HCT116 (cell line): Measurements from ENCODE around the gene KLK5. TPM values are rescaled to one million over a fixed set of nuclear protein-coding genes. Genes with fewer than 3 reads are reported as not detected.

ENCODE experiments used
- ATAC-seq: fragments of 200-7000 bp; cut with Tn5 transposase; 2 replicates; pipeline ENCODE4 v1.9.1; 2020; ENCODE audit warnings: mild to moderate bottlenecking, moderate library complexity
- BruUV-seq: library from RNA; stranded (reverse); fragments of 400-500 nt; replicated peaks from 2 replicates; lab custom pipeline; 2021; lab: Mats Ljungman, UMichigan
- CTCF ChIA-PET: fragments of 300-600 bp; sonication (Branson Sonifier 250); formaldehyde crosslinking; loops from one replicate; lab custom pipeline; 2021; ENCODE audit warnings: antibody characterized with exemption; lab: Charles Lee
- POLR2A ChIA-PET: fragments of 300-600, 350-600 bp; sonication (Branson Sonifier 250); formaldehyde crosslinking; loops from one replicate; lab custom pipeline; 2021; ENCODE audit warnings: antibody characterized with exemption; lab: Charles Lee
- RAD21 ChIA-PET, 2 experiments: fragments of 300-600 bp; sonication (Branson Sonifier 250); formaldehyde crosslinking; loops; one replicate each; lab custom pipeline; 2023; ENCODE audit warnings: low total read pairs in 2 of 2; ENCODE audit not compliant: uncharacterized antibody in 2 of 2, unreplicated experiment in 2 of 2, low non-redundant PET in 1 of 2; lab: Charles Lee
- DNase-seq: peaks from one replicate; pipeline ENCODE4 v3.0.0-alpha.2; 2010; ENCODE audit warnings: low read depth, low spot score
- H2AFZ ChIP-seq: fragments of 200-600 bp; shearing (Covaris generic), sonication (generic); 2 replicates; pipeline ENCODE4 v1.6.1; 2017; ENCODE audit warnings: low read depth, mixed run types, mixed read lengths, antibody characterized with exemption, low read length; ENCODE audit not compliant: poor library complexity, severe bottlenecking
- H3K27ac ChIP-seq: 2 replicates; pipeline ENCODE4 v1.5.1; 2012; ENCODE audit warnings: low read depth, low read length
- H3K27me3 ChIP-seq: fragments of 200-600 bp; sonication (generic); 2 replicates; pipeline ENCODE4 v1.6.1; 2016; ENCODE audit warnings: mixed run types, low read length, mixed read lengths; ENCODE audit not compliant: insufficient read depth
- H3K36me3 ChIP-seq, 2 experiments: fragments of 200-500 bp in 1 of 2; fragments of 200-600 bp in 1 of 2; sonication (Bioruptor generic) in 1 of 2; sonication (generic) in 1 of 2; 2 replicates each; pipeline versions ENCODE4 v1.5.1 to v1.6.1; 2014 to 2016; ENCODE audit warnings: low read length in 2 of 2, inconsistent platforms in 1 of 2, mixed read lengths in 1 of 2, mixed run types in 1 of 2; ENCODE audit not compliant: insufficient read depth in 2 of 2, control insufficient read depth in 1 of 2
- H3K4me1 ChIP-seq, 2 experiments: fragments of 200-600 bp in 1 of 2; sonication (generic) in 1 of 2; 2 replicates each; pipeline versions ENCODE4 v1.5.1 to v1.6.1; 2012 to 2017; ENCODE audit warnings: low read length in 2 of 2, inconsistent platforms in 1 of 2, mild to moderate bottlenecking in 1 of 2, mixed read lengths in 1 of 2, mixed run types in 1 of 2, moderate library complexity in 1 of 2; ENCODE audit not compliant: insufficient read depth in 2 of 2, control insufficient read depth in 1 of 2
- H3K4me2 ChIP-seq: fragments of 200-600 bp; sonication (generic); 2 replicates; pipeline ENCODE4 v1.6.1; 2017; ENCODE audit warnings: mixed run types, low read length, mixed read lengths
- H3K4me3 ChIP-seq, 2 experiments: fragments of 200-600 bp in 1 of 2; sonication (generic) in 1 of 2; replicated peaks in 1 of 2; 2 replicates each; pipeline ENCODE4 v1.5.1; 2011 to 2016; ENCODE audit warnings: low read length in 2 of 2, control low read depth in 1 of 2, low read depth in 1 of 2, mild to moderate bottlenecking in 1 of 2, mixed read lengths in 1 of 2, mixed run types in 1 of 2
- H3K79me2 ChIP-seq: fragments of 200-600 bp; sonication (generic); 2 replicates; pipeline ENCODE4 v1.6.1; 2017; ENCODE audit warnings: mild to moderate bottlenecking, mixed run types, low read length, moderate library complexity, mixed read lengths; ENCODE audit not compliant: insufficient read depth
- H3K9ac ChIP-seq: fragments of 200-600 bp; sonication (generic); 2 replicates; pipeline ENCODE4 v1.6.1; 2016; ENCODE audit warnings: low read length, mixed read lengths
- H3K9me2 ChIP-seq: fragments of 200-600 bp; sonication (generic), shearing (Covaris generic); 2 replicates; pipeline ENCODE4 v1.6.1; 2017; ENCODE audit warnings: mixed run types, mild to moderate bottlenecking, moderate library complexity; ENCODE audit not compliant: insufficient read depth
- H3K9me3 ChIP-seq, 2 experiments: fragments of 200-500 bp in 1 of 2; fragments of 200-600 bp in 1 of 2; sonication (Bioruptor generic) in 1 of 2; sonication (generic) in 1 of 2; 2 replicates each; pipeline ENCODE4 v1.6.1; 2014 to 2017; ENCODE audit warnings: low read length in 2 of 2, mixed read lengths in 2 of 2, inconsistent platforms in 1 of 2, low read depth in 1 of 2, mild to moderate bottlenecking in 1 of 2, mixed run types in 1 of 2, moderate library complexity in 1 of 2; ENCODE audit not compliant: control insufficient read depth in 1 of 2, insufficient read depth in 1 of 2
- H4K20me1 ChIP-seq: fragments of 200-600 bp; sonication (generic), shearing (Covaris generic); 2 replicates; pipeline ENCODE4 v1.6.1; 2017; ENCODE audit warnings: mixed run types, mild to moderate bottlenecking, moderate library complexity; ENCODE audit not compliant: insufficient read depth
- ATF3 ChIP-seq: IDR thresholded peaks from 2 replicates; pipeline ENCODE4 v1.6.1; 2012
- CBX3 ChIP-seq: IDR thresholded peaks from 2 replicates; pipeline ENCODE4 v1.6.1; 2012; ENCODE audit warnings: low read depth
- CEBPB ChIP-seq: IDR thresholded peaks from 2 replicates; pipeline ENCODE4 v1.6.1; 2012; ENCODE audit warnings: low read depth
- ELF1 ChIP-seq: IDR thresholded peaks from 2 replicates; pipeline ENCODE4 v1.6.1; 2012; ENCODE audit warnings: low read depth, borderline replicate concordance
- EZH2 ChIP-seq: fragments of 200-600 bp; sonication (generic); IDR thresholded peaks from 2 replicates; pipeline ENCODE4 v1.6.1; 2017; ENCODE audit warnings: antibody characterized with exemption, mixed run types
- FOSL1 ChIP-seq: IDR thresholded peaks from 2 replicates; pipeline ENCODE4 v1.6.1; 2012; ENCODE audit warnings: low read depth
- JUND ChIP-seq: IDR thresholded peaks from 2 replicates; pipeline ENCODE4 v1.6.1; 2012
- MAX ChIP-seq: IDR thresholded peaks from 2 replicates; pipeline ENCODE4 v1.6.1; 2012
- POLR2A ChIP-seq: IDR thresholded peaks from 2 replicates; pipeline ENCODE4 v1.7.0; 2011; ENCODE audit warnings: borderline replicate concordance; ENCODE audit not compliant: insufficient read depth, insufficient read length; ENCODE audit errors: extremely low read depth
- POLR2AphosphoS5 ChIP-seq: IDR thresholded peaks from 2 replicates; pipeline ENCODE4 v1.6.1; 2011; ENCODE audit warnings: mild to moderate bottlenecking, low read depth, low read length, moderate library complexity
- SRF ChIP-seq: IDR thresholded peaks from 2 replicates; pipeline ENCODE4 v1.6.1; 2012; ENCODE audit warnings: low read depth
- YY1 ChIP-seq: IDR thresholded peaks from 2 replicates; pipeline ENCODE4 v1.6.1; 2011; ENCODE audit warnings: low read length, low read depth, moderate library complexity, mild to moderate bottlenecking; ENCODE audit not compliant: insufficient replicate concordance; ENCODE audit errors: extremely low read depth
- intact Hi-C: fragments of 100-400 bp; cut with micrococcal nuclease; formaldehyde crosslinking; loops from 2 replicates; pipeline ENCODE4 v1.10.0; 2022
- total RNA-seq: library from RNA; stranded (reverse); gene quantifications from one replicate; pipeline ENCODE4 v1.2.1, GENCODE V29; 2021; ENCODE audit not compliant: unreplicated experiment
- TF ChIP-seq, protein P1 (sequence below): IDR thresholded peaks from 2 replicates; pipeline ENCODE4 v1.6.1; 2012; ENCODE audit warnings: low read depth
- TF ChIP-seq, protein P2 (sequence below): IDR thresholded peaks from 2 replicates; pipeline ENCODE4 v1.6.1; 2011; ENCODE audit warnings: mild to moderate bottlenecking, low read length, moderate library complexity; ENCODE audit not compliant: insufficient replicate concordance; ENCODE audit errors: extremely low read depth

The KLK5 gene
- total RNA-seq, 1 experiment from 2014 or later = 1.2 TPM

- peaks cover 0 to 5% of the 10 kb centered on the region in 2 experiments; a peak in 2 of 4 replicates for H3K4me1 ChIP-seq
- no peaks in the 10 kb centered on the region for H3K9me2 ChIP-seq
- CTCF ChIA-PET = no interaction called here
- H3K27me3 ChIP-seq = no peaks in the 10 kb centered on the region
- RAD21 ChIA-PET = no interaction called here
- no peaks in the 10 kb centered on the region for H3K9me3 ChIP-seq
- H4K20me1 ChIP-seq = no peaks in the 10 kb centered on the region
- intact Hi-C loops = no loop called here
- no peak overlapping the region for H3K4me3 ChIP-seq
- BruUV-seq = no TSS peak
- no peak overlapping the region for H3K4me2 ChIP-seq
- H2AFZ ChIP-seq = no peak overlapping the region
- H3K36me3 ChIP-seq = no peaks in the 10 kb centered on the region
- POLR2A ChIA-PET = no interaction called here
- TF ChIP-seq EZH2 = no peak
- TF ChIP-seq FOSL1 = no peak
- no peak for TF ChIP-seq YY1
- no peak for TF ChIP-seq ELF1
- TF ChIP-seq CEBPB = no peak
- TF ChIP-seq, protein P1, sequence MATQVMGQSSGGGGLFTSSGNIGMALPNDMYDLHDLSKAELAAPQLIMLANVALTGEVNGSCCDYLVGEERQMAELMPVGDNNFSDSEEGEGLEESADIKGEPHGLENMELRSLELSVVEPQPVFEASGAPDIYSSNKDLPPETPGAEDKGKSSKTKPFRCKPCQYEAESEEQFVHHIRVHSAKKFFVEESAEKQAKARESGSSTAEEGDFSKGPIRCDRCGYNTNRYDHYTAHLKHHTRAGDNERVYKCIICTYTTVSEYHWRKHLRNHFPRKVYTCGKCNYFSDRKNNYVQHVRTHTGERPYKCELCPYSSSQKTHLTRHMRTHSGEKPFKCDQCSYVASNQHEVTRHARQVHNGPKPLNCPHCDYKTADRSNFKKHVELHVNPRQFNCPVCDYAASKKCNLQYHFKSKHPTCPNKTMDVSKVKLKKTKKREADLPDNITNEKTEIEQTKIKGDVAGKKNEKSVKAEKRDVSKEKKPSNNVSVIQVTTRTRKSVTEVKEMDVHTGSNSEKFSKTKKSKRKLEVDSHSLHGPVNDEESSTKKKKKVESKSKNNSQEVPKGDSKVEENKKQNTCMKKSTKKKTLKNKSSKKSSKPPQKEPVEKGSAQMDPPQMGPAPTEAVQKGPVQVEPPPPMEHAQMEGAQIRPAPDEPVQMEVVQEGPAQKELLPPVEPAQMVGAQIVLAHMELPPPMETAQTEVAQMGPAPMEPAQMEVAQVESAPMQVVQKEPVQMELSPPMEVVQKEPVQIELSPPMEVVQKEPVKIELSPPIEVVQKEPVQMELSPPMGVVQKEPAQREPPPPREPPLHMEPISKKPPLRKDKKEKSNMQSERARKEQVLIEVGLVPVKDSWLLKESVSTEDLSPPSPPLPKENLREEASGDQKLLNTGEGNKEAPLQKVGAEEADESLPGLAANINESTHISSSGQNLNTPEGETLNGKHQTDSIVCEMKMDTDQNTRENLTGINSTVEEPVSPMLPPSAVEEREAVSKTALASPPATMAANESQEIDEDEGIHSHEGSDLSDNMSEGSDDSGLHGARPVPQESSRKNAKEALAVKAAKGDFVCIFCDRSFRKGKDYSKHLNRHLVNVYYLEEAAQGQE = no peak
- TF ChIP-seq POLR2AphosphoS5 = no peak
- no peak for TF ChIP-seq JUND
- TF ChIP-seq SRF = no peak
- TF ChIP-seq ATF3 = no peak
- no peak for TF ChIP-seq POLR2A
- TF ChIP-seq, protein P2, sequence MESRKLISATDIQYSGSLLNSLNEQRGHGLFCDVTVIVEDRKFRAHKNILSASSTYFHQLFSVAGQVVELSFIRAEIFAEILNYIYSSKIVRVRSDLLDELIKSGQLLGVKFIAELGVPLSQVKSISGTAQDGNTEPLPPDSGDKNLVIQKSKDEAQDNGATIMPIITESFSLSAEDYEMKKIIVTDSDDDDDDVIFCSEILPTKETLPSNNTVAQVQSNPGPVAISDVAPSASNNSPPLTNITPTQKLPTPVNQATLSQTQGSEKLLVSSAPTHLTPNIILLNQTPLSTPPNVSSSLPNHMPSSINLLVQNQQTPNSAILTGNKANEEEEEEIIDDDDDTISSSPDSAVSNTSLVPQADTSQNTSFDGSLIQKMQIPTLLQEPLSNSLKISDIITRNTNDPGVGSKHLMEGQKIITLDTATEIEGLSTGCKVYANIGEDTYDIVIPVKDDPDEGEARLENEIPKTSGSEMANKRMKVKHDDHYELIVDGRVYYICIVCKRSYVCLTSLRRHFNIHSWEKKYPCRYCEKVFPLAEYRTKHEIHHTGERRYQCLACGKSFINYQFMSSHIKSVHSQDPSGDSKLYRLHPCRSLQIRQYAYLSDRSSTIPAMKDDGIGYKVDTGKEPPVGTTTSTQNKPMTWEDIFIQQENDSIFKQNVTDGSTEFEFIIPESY = no peak
- no peak for TF ChIP-seq MAX
- TF ChIP-seq CBX3 = no peak
- no peak overlapping the region for H3K27ac ChIP-seq
- no peak for DNase-seq
- peak; percentile 49 for ATAC-seq
- no peak overlapping the region for H3K9ac ChIP-seq
- no peaks in the 10 kb centered on the region for H3K79me2 ChIP-seq
These were observed 7.1 kb upstream of the KLK5 start for GRCh38 chr19:50959731-50960500.
